HG03025 (cell line): Measurements from ENCODE around the gene PPP6R3.

Experiments
- ATAC-seq: cut with Tn5 transposase; IDR thresholded peaks from one replicate; pipeline ENCODE4 v1.9.1; 2021; ENCODE audit warnings: mild to moderate bottlenecking, moderate library complexity; ENCODE audit not compliant: unreplicated experiment, low FRiP score

Gene PPP6R3

GRCh38 chr11:68549789-68550484, 89.4 kb downstream of the PPP6R3 start:
- ATAC-seq, result no peak

- no peak for ATAC-seq
These were observed 89.9 kb downstream of the PPP6R3 start for GRCh38 chr11:68550485-68550817.

- ATAC-seq, result no peak
These were observed 90.7 kb downstream of the PPP6R3 start for GRCh38 chr11:68551223-68551622.

GRCh38 chr11:68551777-68552176, 91.2 kb downstream of the PPP6R3 start:
- ATAC-seq, result no peak

GRCh38 chr11:68552542-68552941, 92.0 kb downstream of the PPP6R3 start:
- no peak for ATAC-seq

- ATAC-seq, result no peak
These were observed 99.7 kb downstream of the PPP6R3 start for GRCh38 chr11:68560216-68560615.

GRCh38 chr11:68563454-68563853, 102.9 kb downstream of the PPP6R3 start:
- ATAC-seq, result no peak

- no peak for ATAC-seq
These were observed 103.7 kb downstream of the PPP6R3 start for GRCh38 chr11:68564261-68564660.

- no peak for ATAC-seq
These were observed 105.2 kb downstream of the PPP6R3 start for GRCh38 chr11:68565768-68566167.

- ATAC-seq, result no peak
These were observed 107.0 kb downstream of the PPP6R3 start for GRCh38 chr11:68567553-68567952.

GRCh38 chr11:68569357-68569756, 108.8 kb downstream of the PPP6R3 start:
- no peak for ATAC-seq

- no peak for ATAC-seq
These were observed 110.1 kb downstream of the PPP6R3 start for GRCh38 chr11:68570691-68571090.

- no peak for ATAC-seq
These were observed 113.8 kb downstream of the PPP6R3 start for GRCh38 chr11:68574308-68574707.

- no peak for ATAC-seq
These were observed 114.6 kb downstream of the PPP6R3 start for GRCh38 chr11:68575025-68575665.

GRCh38 chr11:68579455-68579854, 118.9 kb downstream of the PPP6R3 start:
- ATAC-seq, result no peak

GRCh38 chr11:68581439-68581838, 120.9 kb downstream of the PPP6R3 start:
- no peak for ATAC-seq

- ATAC-seq, result no peak
These were observed 121.3 kb downstream of the PPP6R3 start for GRCh38 chr11:68581901-68582300.

GRCh38 chr11:68582416-68583040, 122.0 kb downstream of the PPP6R3 start:
- ATAC-seq, result no peak

- no peak for ATAC-seq
These were observed 122.5 kb downstream of the PPP6R3 start for GRCh38 chr11:68583041-68583446.

GRCh38 chr11:68584097-68584496, 123.5 kb downstream of the PPP6R3 start:
- no peak for ATAC-seq

- no peak for ATAC-seq
These were observed 124.5 kb downstream of the PPP6R3 start for GRCh38 chr11:68584991-68585524.
